Erythroblast (primary cell): ENCODE data around the gene TJAP1.
"Not testable (repeated sequence)": the region's sequence is repeated elsewhere in the genome, so short reads cannot be mapped to it uniquely, and the experiment has no call there.

Source experiments
- DNase-seq, 2 experiments: peaks; one replicate each; lab custom pipeline; 2025; lab: John Stamatoyannopoulos, UW
- GATA1 ChIP-seq: IDR thresholded peaks from 2 replicates; pipeline ENCODE4 v1.6.1; 2011; ENCODE audit warnings: low read depth, mild to moderate bottlenecking, control low read depth, low read length, moderate library complexity
- POLR2A ChIP-seq: IDR thresholded peaks from 2 replicates; pipeline ENCODE4 v1.6.1; 2011; ENCODE audit warnings: mild to moderate bottlenecking, low read length

TJAP1 gene

GRCh38 chr6:43510827-43511163 is 33.4 kb downstream of the TJAP1 start:
- TF ChIP-seq GATA1 = no peak
- TF ChIP-seq POLR2A = no peak
- DNase-seq = no peak

- TF ChIP-seq GATA1 = no peak
- no peak for TF ChIP-seq POLR2A
- DNase-seq = no peak
Measured at GRCh38 chr6:43511824-43512415, 34.5 kb downstream of the TJAP1 start.

GRCh38 chr6:43515808-43516207 is 38.4 kb downstream of the TJAP1 start:
- DNase-seq = no peak
- no peak for TF ChIP-seq POLR2A

- DNase-seq = no peak
- TF ChIP-seq GATA1 (no peak), POLR2A (no peak)
Measured at GRCh38 chr6:43516367-43516696, 39.0 kb downstream of the TJAP1 start.

GRCh38 chr6:43516697-43517504 is 39.5 kb downstream of the TJAP1 start, which contains the start of the genes POLR1C and YIPF3:
Gene POLR1C, plus strand, starts transcription at chr6:43517089. Its CDS starts 21 bp downstream, at chr6:43517110.
Gene YIPF3, minus strand, starts transcription at chr6:43516926. Its CDS starts 119 bp downstream, at chr6:43516807.
- DNase-seq = peak; percentile 98 to 99
- TF ChIP-seq POLR2A (peak; percentile 88), GATA1 (no peak)

GRCh38 chr6:43517505-43518357 is 40.4 kb downstream of the TJAP1 start:
- TF ChIP-seq GATA1 (no peak), POLR2A (no peak)
- peak; percentile 55 to 63 for DNase-seq

GRCh38 chr6:43520097-43520496 is 42.7 kb downstream of the TJAP1 start:
- no peak for DNase-seq
- no peak for TF ChIP-seq GATA1
- no peak for TF ChIP-seq POLR2A

- no peak for DNase-seq
- no peak for TF ChIP-seq GATA1
- TF ChIP-seq POLR2A = no peak
Measured at GRCh38 chr6:43521836-43522235, 44.5 kb downstream of the TJAP1 start.

- TF ChIP-seq GATA1 (no peak), POLR2A (no peak)
- DNase-seq = no peak
Measured at GRCh38 chr6:43522547-43523261, 45.3 kb downstream of the TJAP1 start.

- TF ChIP-seq POLR2A = no peak
- TF ChIP-seq GATA1 = no peak
- DNase-seq = no peak
Measured at GRCh38 chr6:43523284-43523683, 45.9 kb downstream of the TJAP1 start.

GRCh38 chr6:43524483-43524961 is 47.2 kb downstream of the TJAP1 start:
- DNase-seq = no peak
- TF ChIP-seq GATA1 (no peak), POLR2A (no peak)

GRCh38 chr6:43532201-43532600 is 54.8 kb downstream of the TJAP1 start:
- no peak for DNase-seq
- TF ChIP-seq POLR2A (no peak), GATA1 (no peak)

GRCh38 chr6:43538986-43539385 is 61.6 kb downstream of the TJAP1 start:
- DNase-seq = not testable (repeated sequence)

- DNase-seq = not testable (repeated sequence)
Measured at GRCh38 chr6:43539409-43539808, 62.0 kb downstream of the TJAP1 start.
